HepG2 (cell line): ENCODE results near the gene VSIG10L. TPM values are rescaled to one million over a fixed set of nuclear protein-coding genes. Genes with fewer than 3 reads are reported as not detected.

Source experiments
- ADNP ChIP-seq: sonication (generic); formaldehyde crosslinking; IDR thresholded peaks from 2 replicates; pipeline ENCODE4 v1.4.0; 2020; ENCODE audit warnings: missing genetic modification reagents
- KLF12 ChIP-seq: sonication (generic); formaldehyde crosslinking; IDR thresholded peaks from 2 replicates; pipeline ENCODE4 v1.4.0; 2020; ENCODE audit warnings: missing genetic modification reagents, borderline replicate concordance
- KLF6 ChIP-seq: IDR thresholded peaks from 2 replicates; pipeline ENCODE4 v1.8.0; 2016; ENCODE audit warnings: missing biosample characterization, missing genetic modification reagents
- PRPF4 ChIP-seq: fragments of 200-400 bp; formaldehyde crosslinking; IDR thresholded peaks from 2 replicates; pipeline ENCODE4 v1.6.1; 2016; ENCODE audit warnings: low read length, low read depth; ENCODE audit not compliant: poor library complexity, severe bottlenecking
- RNF2 ChIP-seq: fragments of 450-650 bp; conservative IDR thresholded peaks from 2 replicates; pipeline ENCODE4 v1.6.1; 2016; ENCODE audit warnings: low read depth
- SP5 ChIP-seq: IDR thresholded peaks from 2 replicates; pipeline ENCODE4 v1.6.1; 2016; ENCODE audit warnings: low read depth, borderline replicate concordance
- SPEN ChIP-seq: sonication (generic); formaldehyde crosslinking; IDR thresholded peaks from 2 replicates; pipeline ENCODE4 v1.5.1; 2020; ENCODE audit warnings: low read depth, mild to moderate bottlenecking, missing genetic modification reagents
- ZFP36 ChIP-seq: fragments of 150-350 bp; IDR thresholded peaks from 2 replicates; pipeline ENCODE4 v1.6.1; 2018; ENCODE audit warnings: borderline replicate concordance, low read length, low read depth; ENCODE audit not compliant: partially characterized antibody
- ZNF136 ChIP-seq: sonication (generic); formaldehyde crosslinking; IDR thresholded peaks from 2 replicates; pipeline ENCODE4 v1.8.1; 2022; ENCODE audit warnings: low read depth, mild to moderate bottlenecking, moderate library complexity, missing genetic modification reagents
- ZNF563 ChIP-seq: sonication (generic); formaldehyde crosslinking; IDR thresholded peaks from 2 replicates; pipeline ENCODE4 v1.8.0; 2022; ENCODE audit warnings: mild to moderate bottlenecking, moderate library complexity, missing genetic modification reagents
- ZNF619 ChIP-seq: sonication (generic); formaldehyde crosslinking; IDR thresholded peaks from 2 replicates; pipeline ENCODE4 v1.4.0; 2020; ENCODE audit warnings: mild to moderate bottlenecking, missing genetic modification reagents
- polyA plus RNA-seq, 8 experiments: library from polyadenylated mRNA; depleted of rRNA in 3 of 8; stranded (reverse) in 7 of 8; unstranded in 1 of 8; fragments of >200 nt; fragmentation: Illumina TruSeq in 4 of 8; extraction: Trizol in 4 of 8; gene quantifications; 2 replicates each; pipeline versions ENCODE4 v1.2.1 to v1.2.3, GENCODE V29; 2011 to 2016; ENCODE audit warnings: low read depth in 4 of 8, missing spikeins in 1 of 8, mixed read lengths in 1 of 8; ENCODE audit not compliant: insufficient read depth in 1 of 8
- total RNA-seq, 5 experiments: library from RNA; depleted of rRNA; stranded (reverse); fragments of >200 nt; fragmentation: Illumina TruSeq; extraction: Trizol; gene quantifications; 2 replicates each; pipeline ENCODE4 v1.2.3, GENCODE V29; 2016; ENCODE audit warnings: low read depth in 1 of 5
- TF ChIP-seq, protein P1 (sequence below): sonication (generic); formaldehyde crosslinking; IDR thresholded peaks from 2 replicates; pipeline ENCODE4 v1.5.0; 2020; ENCODE audit warnings: missing genetic modification reagents, mild to moderate bottlenecking, borderline replicate concordance
- TF ChIP-seq, protein P2 (sequence below): sonication (generic); formaldehyde crosslinking; IDR thresholded peaks from 2 replicates; pipeline ENCODE4 v1.5.1; 2020; ENCODE audit warnings: missing genetic modification reagents, mild to moderate bottlenecking, borderline replicate concordance
- TF ChIP-seq, protein P3 (sequence below), 2 experiments: sonication (generic) in 1 of 2; formaldehyde crosslinking in 1 of 2; IDR thresholded peaks; 2 replicates each; pipeline versions ENCODE4 v1.4.0 to v1.6.1; 2018 to 2020; ENCODE audit warnings: missing genetic modification reagents in 2 of 2, borderline replicate concordance in 1 of 2, low read depth in 1 of 2, mild to moderate bottlenecking in 1 of 2, missing biosample characterization in 1 of 2
- TF ChIP-seq, protein P4 (sequence below): IDR thresholded peaks from 2 replicates; pipeline ENCODE4 v1.6.1; 2016; ENCODE audit warnings: low read depth, missing genetic modification reagents, missing compliant biosample characterization

The VSIG10L gene
- total and polyA plus RNA-seq, 2 of the 13 experiments (the other 11 are each of a cell fraction or from before 2014, with no cell fraction given) = 2.7 to 8.5 TPM

DNA sequence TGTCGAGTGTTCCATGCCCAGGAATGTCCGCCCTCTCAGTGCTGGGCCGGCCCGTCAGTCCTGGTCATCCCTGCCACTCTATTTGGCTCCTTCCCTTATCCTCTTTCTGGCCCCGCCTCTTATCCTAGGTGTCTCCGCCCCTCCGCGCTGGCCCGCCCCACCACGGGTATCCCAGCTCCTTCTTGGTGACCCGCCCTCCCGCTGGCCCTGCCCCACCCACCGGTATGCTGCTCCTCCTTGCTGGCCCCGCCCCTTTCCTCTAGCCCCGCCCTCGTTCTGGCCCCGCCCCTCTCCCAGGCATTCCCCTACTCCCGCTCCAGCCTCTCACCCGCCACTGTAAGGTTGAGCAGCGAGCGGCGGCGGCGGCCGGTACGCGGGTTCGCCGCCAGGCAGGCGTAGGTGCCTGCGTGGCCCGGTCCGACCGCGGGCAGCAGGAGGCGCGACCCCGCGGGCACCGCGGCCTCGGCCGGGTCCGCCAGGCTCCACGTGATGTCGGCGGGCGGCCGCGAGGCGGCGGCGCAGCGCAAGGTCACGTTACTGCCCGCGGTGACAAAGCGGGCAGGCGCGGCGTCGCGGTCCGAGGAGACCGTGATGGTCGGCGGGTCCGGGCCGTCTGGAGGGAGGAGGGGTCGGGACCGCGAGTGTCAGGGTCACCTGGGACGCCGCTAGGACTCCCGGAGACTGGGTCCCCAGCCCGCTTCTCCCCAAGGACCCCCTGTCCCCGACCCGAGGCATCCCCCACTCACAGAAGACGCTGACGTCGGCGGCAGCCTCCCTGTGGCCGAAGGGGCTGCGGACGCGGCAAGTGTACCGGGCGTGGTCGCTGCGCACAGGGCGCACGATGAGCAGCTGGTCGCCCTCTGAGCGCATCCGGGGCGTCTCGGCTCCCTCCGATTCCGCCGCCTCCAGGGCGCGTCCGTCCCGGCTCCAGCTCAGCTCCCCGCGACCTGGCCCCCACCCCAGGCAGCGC lies 2.0 kb downstream of the VSIG10L start (continued):
- TF ChIP-seq, protein P1, sequence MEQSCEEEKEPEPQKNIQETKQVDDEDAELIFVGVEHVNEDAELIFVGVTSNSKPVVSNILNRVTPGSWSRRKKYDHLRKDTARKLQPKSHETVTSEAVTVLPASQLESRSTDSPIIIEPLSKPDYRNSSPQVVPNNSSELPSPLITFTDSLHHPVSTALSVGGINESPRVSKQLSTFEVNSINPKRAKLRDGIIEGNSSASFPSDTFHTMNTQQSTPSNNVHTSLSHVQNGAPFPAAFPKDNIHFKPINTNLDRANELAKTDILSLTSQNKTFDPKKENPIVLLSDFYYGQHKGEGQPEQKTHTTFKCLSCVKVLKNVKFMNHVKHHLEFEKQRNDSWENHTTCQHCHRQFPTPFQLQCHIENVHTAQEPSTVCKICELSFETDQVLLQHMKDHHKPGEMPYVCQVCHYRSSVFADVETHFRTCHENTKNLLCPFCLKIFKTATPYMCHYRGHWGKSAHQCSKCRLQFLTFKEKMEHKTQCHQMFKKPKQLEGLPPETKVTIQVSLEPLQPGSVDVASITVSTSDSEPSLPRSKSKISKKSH (CRISPR knock-in tag) = no peak
- TF ChIP-seq KLF12 (CRISPR knock-in tag) (no peak), ZNF563 (0 out of 2 replicates have a peak, but pooled peaks have one; percentile 33), SP5 (CRISPR knock-in tag) (peak; percentile 15; the same call in 1 of the 2 replicates), PRPF4 (no peak), KLF6 (CRISPR knock-in tag) (no peak), ZNF136 (CRISPR knock-in tag) (no peak), ZFP36 (no peak), RNF2 (peak; percentile 66; the same call in 1 of the 2 replicates), ADNP (CRISPR knock-in tag) (no peak), SPEN (CRISPR knock-in tag) (no peak), ZNF619 (CRISPR knock-in tag) (no peak)
- TF ChIP-seq, protein P2, sequence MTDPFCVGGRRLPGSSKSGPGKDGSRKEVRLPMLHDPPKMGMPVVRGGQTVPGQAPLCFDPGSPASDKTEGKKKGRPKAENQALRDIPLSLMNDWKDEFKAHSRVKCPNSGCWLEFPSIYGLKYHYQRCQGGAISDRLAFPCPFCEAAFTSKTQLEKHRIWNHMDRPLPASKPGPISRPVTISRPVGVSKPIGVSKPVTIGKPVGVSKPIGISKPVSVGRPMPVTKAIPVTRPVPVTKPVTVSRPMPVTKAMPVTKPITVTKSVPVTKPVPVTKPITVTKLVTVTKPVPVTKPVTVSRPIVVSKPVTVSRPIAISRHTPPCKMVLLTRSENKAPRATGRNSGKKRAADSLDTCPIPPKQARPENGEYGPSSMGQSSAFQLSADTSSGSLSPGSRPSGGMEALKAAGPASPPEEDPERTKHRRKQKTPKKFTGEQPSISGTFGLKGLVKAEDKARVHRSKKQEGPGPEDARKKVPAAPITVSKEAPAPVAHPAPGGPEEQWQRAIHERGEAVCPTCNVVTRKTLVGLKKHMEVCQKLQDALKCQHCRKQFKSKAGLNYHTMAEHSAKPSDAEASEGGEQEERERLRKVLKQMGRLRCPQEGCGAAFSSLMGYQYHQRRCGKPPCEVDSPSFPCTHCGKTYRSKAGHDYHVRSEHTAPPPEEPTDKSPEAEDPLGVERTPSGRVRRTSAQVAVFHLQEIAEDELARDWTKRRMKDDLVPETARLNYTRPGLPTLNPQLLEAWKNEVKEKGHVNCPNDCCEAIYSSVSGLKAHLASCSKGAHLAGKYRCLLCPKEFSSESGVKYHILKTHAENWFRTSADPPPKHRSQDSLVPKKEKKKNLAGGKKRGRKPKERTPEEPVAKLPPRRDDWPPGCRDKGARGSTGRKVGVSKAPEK (CRISPR knock-in tag) = no peak
- TF ChIP-seq, protein P3, sequence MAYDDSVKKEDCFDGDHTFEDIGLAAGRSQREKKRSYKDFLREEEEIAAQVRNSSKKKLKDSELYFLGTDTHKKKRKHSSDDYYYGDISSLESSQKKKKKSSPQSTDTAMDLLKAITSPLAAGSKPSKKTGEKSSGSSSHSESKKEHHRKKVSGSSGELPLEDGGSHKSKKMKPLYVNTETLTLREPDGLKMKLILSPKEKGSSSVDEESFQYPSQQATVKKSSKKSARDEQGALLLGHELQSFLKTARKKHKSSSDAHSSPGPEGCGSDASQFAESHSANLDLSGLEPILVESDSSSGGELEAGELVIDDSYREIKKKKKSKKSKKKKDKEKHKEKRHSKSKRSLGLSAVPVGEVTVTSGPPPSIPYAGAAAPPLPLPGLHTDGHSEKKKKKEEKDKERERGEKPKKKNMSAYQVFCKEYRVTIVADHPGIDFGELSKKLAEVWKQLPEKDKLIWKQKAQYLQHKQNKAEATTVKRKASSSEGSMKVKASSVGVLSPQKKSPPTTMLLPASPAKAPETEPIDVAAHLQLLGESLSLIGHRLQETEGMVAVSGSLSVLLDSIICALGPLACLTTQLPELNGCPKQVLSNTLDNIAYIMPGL (CRISPR knock-in tag; IDR thresholded peaks at IDR 0.05; ENCODE audit: borderline replicate concordance in 1 of 2, low read depth in 1 of 2) = 0 out of 4 replicates have a peak, but pooled peaks of 1 of the 2 experiments have one; percentile 17
- TF ChIP-seq, protein P4, sequence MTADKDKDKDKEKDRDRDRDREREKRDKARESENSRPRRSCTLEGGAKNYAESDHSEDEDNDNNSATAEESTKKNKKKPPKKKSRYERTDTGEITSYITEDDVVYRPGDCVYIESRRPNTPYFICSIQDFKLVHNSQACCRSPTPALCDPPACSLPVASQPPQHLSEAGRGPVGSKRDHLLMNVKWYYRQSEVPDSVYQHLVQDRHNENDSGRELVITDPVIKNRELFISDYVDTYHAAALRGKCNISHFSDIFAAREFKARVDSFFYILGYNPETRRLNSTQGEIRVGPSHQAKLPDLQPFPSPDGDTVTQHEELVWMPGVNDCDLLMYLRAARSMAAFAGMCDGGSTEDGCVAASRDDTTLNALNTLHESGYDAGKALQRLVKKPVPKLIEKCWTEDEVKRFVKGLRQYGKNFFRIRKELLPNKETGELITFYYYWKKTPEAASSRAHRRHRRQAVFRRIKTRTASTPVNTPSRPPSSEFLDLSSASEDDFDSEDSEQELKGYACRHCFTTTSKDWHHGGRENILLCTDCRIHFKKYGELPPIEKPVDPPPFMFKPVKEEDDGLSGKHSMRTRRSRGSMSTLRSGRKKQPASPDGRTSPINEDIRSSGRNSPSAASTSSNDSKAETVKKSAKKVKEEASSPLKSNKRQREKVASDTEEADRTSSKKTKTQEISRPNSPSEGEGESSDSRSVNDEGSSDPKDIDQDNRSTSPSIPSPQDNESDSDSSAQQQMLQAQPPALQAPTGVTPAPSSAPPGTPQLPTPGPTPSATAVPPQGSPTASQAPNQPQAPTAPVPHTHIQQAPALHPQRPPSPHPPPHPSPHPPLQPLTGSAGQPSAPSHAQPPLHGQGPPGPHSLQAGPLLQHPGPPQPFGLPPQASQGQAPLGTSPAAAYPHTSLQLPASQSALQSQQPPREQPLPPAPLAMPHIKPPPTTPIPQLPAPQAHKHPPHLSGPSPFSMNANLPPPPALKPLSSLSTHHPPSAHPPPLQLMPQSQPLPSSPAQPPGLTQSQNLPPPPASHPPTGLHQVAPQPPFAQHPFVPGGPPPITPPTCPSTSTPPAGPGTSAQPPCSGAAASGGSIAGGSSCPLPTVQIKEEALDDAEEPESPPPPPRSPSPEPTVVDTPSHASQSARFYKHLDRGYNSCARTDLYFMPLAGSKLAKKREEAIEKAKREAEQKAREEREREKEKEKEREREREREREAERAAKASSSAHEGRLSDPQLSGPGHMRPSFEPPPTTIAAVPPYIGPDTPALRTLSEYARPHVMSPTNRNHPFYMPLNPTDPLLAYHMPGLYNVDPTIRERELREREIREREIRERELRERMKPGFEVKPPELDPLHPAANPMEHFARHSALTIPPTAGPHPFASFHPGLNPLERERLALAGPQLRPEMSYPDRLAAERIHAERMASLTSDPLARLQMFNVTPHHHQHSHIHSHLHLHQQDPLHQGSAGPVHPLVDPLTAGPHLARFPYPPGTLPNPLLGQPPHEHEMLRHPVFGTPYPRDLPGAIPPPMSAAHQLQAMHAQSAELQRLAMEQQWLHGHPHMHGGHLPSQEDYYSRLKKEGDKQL = no peak
